ENCODE results near the gene FER1L5.

Gene FER1L5

DNA sequence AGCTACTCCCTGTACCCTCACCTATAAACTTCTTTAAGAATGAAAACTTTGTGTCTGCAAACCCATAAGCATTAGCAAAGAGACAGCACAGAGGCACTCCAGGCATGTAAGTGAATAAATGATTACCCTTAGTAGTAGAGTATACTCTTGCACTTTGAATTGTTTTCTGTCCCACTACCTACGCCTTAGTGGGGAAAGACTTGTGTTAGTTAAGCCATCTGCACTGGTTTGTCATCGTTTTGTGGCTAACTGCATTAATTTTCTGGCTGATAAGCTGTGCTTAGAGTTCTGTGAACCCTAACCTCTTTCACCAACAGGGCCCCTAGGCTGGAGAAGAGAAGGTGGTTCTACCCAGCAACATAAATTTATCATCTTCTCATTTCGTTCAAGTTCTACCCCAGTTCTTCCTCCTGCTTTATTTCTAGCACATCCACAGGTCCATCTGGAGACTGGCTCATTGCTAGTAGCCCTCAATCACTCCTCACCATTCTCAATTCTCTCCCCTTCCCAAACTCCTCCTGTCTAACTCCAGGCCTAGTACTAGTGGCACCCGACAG, 96.6 kb downstream of the FER1L5 start:
- H3K36me3 ChIP-seq (ENCODE audit: insufficient read depth, low read length) = peaks cover 3% of the 10 kb centered on the region; the same call in 1 of the 2 replicates

DNA sequence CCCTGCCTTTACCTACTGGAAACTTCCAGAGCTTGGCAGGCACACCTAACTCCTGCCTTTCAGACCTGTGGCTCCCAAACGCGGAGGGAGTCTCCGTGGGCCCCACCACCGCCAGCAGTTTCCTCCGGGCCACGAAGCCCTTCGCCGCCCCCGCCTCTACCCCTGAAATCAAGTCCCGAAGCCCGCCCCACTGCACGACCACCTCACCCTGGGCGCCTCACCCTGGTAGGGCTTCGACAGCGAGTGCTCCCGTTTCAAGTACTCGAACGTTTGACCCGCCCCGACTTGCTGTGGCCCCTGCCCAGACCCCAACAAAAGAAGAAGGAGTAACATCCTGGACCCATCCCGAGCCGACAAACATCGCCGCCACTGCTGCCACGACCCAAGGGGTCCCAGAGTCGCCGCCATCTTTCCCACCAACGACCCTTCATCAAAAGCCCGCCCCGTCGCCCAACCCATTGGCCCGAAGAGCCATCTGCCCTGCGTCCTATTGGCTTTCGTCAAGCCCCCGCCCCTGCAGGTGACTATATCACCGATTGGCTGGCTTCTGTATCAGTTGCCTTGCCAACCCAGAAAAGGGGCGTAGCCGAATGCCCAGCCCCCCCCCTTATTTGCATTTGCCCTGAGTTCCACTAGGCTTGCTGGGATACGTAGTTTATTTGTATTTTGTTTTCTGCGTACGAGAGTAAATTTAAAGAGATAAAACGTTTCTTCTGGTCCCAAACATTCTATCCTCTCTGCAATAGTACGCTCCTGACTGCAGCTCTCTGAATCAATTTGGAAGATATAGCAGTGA, 97.3 kb downstream of the FER1L5 start, which contains the start of gene LMAN2L:
Gene LMAN2L (minus strand): TSS at position 432 of the 796 bp plus-strand sequence. CDS start 24 bp downstream, at position 408.
- H4K20me1 ChIP-seq (ENCODE audit: insufficient read depth, low read length, poor library complexity, severe bottlenecking) = peaks cover 10% of the 10 kb centered on the region
- peak within 1 kb of the TSS; percentile 90 for H3K4me2 ChIP-seq (ENCODE audit: low read depth, low read length, poor library complexity, severe bottlenecking)
- no peaks in the 10 kb centered on the region for H3K36me3 ChIP-seq (ENCODE audit: insufficient read depth, low read length)
- H3K4me1 ChIP-seq (ENCODE audit: insufficient read depth, low read length, poor library complexity, severe bottlenecking) = peaks cover 15% of the 10 kb centered on the region
- H3K4me3 ChIP-seq (ENCODE audit: low read length, poor library complexity, severe bottlenecking) = peak within 1 kb of the TSS; percentile 86
- H3K79me2 ChIP-seq (ENCODE audit: insufficient read depth, low read length) = peaks cover 13% of the 10 kb centered on the region
- H3K9me2 ChIP-seq (replicated peaks; ENCODE audit: low read depth, low read length) = no peaks in the 10 kb centered on the region
- H3K9me3 ChIP-seq (ENCODE audit: insufficient read depth, low read depth, low read length) = no peaks in the 10 kb centered on the region
- H3K27me3 ChIP-seq (ENCODE audit: insufficient read depth, low read length, poor library complexity, severe bottlenecking) = no peaks in the 10 kb centered on the region
- peak within 1 kb of the TSS; percentile 77 for H3K9ac ChIP-seq (ENCODE audit: low read depth, low read length, poor library complexity, severe bottlenecking)
- peak within 1 kb of the TSS; percentile 96 for H2AFZ ChIP-seq (ENCODE audit: low read length)
- no peaks in the 10 kb centered on the region for H3F3A ChIP-seq (ENCODE audit: low read depth)
- TF ChIP-seq, protein P1, sequence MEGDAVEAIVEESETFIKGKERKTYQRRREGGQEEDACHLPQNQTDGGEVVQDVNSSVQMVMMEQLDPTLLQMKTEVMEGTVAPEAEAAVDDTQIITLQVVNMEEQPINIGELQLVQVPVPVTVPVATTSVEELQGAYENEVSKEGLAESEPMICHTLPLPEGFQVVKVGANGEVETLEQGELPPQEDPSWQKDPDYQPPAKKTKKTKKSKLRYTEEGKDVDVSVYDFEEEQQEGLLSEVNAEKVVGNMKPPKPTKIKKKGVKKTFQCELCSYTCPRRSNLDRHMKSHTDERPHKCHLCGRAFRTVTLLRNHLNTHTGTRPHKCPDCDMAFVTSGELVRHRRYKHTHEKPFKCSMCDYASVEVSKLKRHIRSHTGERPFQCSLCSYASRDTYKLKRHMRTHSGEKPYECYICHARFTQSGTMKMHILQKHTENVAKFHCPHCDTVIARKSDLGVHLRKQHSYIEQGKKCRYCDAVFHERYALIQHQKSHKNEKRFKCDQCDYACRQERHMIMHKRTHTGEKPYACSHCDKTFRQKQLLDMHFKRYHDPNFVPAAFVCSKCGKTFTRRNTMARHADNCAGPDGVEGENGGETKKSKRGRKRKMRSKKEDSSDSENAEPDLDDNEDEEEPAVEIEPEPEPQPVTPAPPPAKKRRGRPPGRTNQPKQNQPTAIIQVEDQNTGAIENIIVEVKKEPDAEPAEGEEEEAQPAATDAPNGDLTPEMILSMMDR (conservative IDR thresholded peaks at IDR 0.05; ENCODE audit: low read length) = no peak; the same call in 1 of the 2 replicates
- no peak for TF ChIP-seq EZH2phosphoT487 (IDR thresholded peaks at IDR 0.05; ENCODE audit: borderline replicate concordance)

More for the DNA sequence above, 96.6 kb downstream of the FER1L5 start:
- H3K4me3 ChIP-seq (ENCODE audit: low read length, poor library complexity, severe bottlenecking) = peak overlapping the region; percentile 86
- H3K9ac ChIP-seq (ENCODE audit: low read depth, low read length, poor library complexity, severe bottlenecking) = peak overlapping the region; percentile 77
- no peaks in the 10 kb centered on the region for H3F3A ChIP-seq (ENCODE audit: low read depth)
- H3K4me2 ChIP-seq (ENCODE audit: low read depth, low read length, poor library complexity, severe bottlenecking) = peak overlapping the region; percentile 90
- TF ChIP-seq, protein P1 (conservative IDR thresholded peaks at IDR 0.05; ENCODE audit: low read length) = no peak
- TF ChIP-seq EZH2phosphoT487 (IDR thresholded peaks at IDR 0.05; ENCODE audit: borderline replicate concordance) = no peak
- no peaks in the 10 kb centered on the region for H3K9me3 ChIP-seq (ENCODE audit: insufficient read depth, low read depth, low read length)
- peaks cover 15% of the 10 kb centered on the region for H3K4me1 ChIP-seq (ENCODE audit: insufficient read depth, low read length, poor library complexity, severe bottlenecking)
- peaks cover 13% of the 10 kb centered on the region for H3K79me2 ChIP-seq (ENCODE audit: insufficient read depth, low read length)
- peak overlapping the region; percentile 90 for H2AFZ ChIP-seq (ENCODE audit: low read length)
- H3K27me3 ChIP-seq (ENCODE audit: insufficient read depth, low read length, poor library complexity, severe bottlenecking) = no peaks in the 10 kb centered on the region
- peaks cover 10% of the 10 kb centered on the region for H4K20me1 ChIP-seq (ENCODE audit: insufficient read depth, low read length, poor library complexity, severe bottlenecking)
- H3K9me2 ChIP-seq (replicated peaks; ENCODE audit: low read depth, low read length) = no peaks in the 10 kb centered on the region

DNA sequence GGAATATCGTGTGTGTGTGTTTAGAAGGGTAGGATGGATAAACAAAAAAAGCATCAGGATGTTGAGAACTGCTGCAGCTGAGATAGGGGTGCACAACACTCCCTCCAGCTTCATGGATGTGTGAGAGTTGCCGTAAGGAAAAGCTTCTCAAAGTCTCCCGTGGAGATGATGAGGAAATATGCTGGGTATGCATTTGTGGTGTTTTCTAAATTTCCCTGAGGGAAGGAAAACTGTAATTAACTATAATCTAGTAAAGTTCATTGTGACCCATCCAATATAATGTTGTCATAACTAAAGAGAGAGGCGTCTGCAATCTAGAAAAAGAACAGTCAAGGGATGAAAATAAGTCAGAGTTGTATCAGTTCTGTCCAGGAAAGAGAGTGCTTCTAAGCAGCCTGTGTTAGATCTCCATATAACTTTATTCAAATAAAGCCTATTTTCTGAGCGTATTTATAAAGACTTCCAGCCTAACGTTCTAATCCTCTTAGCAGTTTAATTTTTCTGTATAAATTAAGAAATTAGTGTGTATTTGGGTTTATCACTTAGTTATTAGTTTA, 104.6 kb downstream of the FER1L5 start:
- H4K20me1 ChIP-seq (ENCODE audit: insufficient read depth, low read length, poor library complexity, severe bottlenecking) = no peaks in the 10 kb centered on the region
- H3F3A ChIP-seq (ENCODE audit: low read depth) = no peaks in the 10 kb centered on the region
- no peaks in the 10 kb centered on the region for H3K9me3 ChIP-seq (ENCODE audit: insufficient read depth, low read depth, low read length)
- no peak overlapping the region for H2AFZ ChIP-seq (ENCODE audit: low read length)
- no peaks in the 10 kb centered on the region for H3K36me3 ChIP-seq (ENCODE audit: insufficient read depth, low read length)
- no peaks in the 10 kb centered on the region for H3K79me2 ChIP-seq (ENCODE audit: insufficient read depth, low read length)
- no peaks in the 10 kb centered on the region for H3K4me1 ChIP-seq (ENCODE audit: insufficient read depth, low read length, poor library complexity, severe bottlenecking)
- no peak overlapping the region for H3K9ac ChIP-seq (ENCODE audit: low read depth, low read length, poor library complexity, severe bottlenecking)
- H3K4me3 ChIP-seq (ENCODE audit: low read length, poor library complexity, severe bottlenecking) = no peak overlapping the region
- H3K27me3 ChIP-seq (ENCODE audit: insufficient read depth, low read length, poor library complexity, severe bottlenecking) = no peaks in the 10 kb centered on the region
- TF ChIP-seq, protein P1 (conservative IDR thresholded peaks at IDR 0.05; ENCODE audit: low read length) = no peak
- no peak for TF ChIP-seq EZH2phosphoT487 (IDR thresholded peaks at IDR 0.05; ENCODE audit: borderline replicate concordance)
- H3K4me2 ChIP-seq (ENCODE audit: low read depth, low read length, poor library complexity, severe bottlenecking) = no peak overlapping the region
- H3K9me2 ChIP-seq (replicated peaks; ENCODE audit: low read depth, low read length) = no peaks in the 10 kb centered on the region

Data from Loucy (cell line).